Hypothalamus (tissue), 51 donors: Measurements from ENCODE around the gene CCNL2.

Experiments used
- DNase-seq, 51 donors: peaks; one replicate each; lab custom pipeline; 2025; lab: John Stamatoyannopoulos, UW

The CCNL2 gene

GRCh38 chr1:1347026-1347595 lies 52.0 kb downstream of the CCNL2 start:
- DNase-seq: no peak

GRCh38 chr1:1346501-1346890 lies 52.6 kb downstream of the CCNL2 start:
- no peak for DNase-seq

GRCh38 chr1:1345860-1346500 lies 53.2 kb downstream of the CCNL2 start:
- DNase-seq: peak in 4 of 51 donors; percentile 28 to 34 (median 31)

- no peak for DNase-seq
These were observed 53.8 kb downstream of the CCNL2 start for GRCh38 chr1:1345384-1345783.

GRCh38 chr1:1344655-1345361 lies 54.3 kb downstream of the CCNL2 start:
- peak in 1 of 51 donors; percentile 38 for DNase-seq

GRCh38 chr1:1343811-1344421 lies 55.2 kb downstream of the CCNL2 start:
- DNase-seq: no peak

GRCh38 chr1:1342584-1343115 lies 56.5 kb downstream of the CCNL2 start:
- DNase-seq: no peak

- no peak for DNase-seq
These were observed 57.0 kb downstream of the CCNL2 start for GRCh38 chr1:1342061-1342562.

GRCh38 chr1:1341549-1342021 lies 57.5 kb downstream of the CCNL2 start:
- DNase-seq: no peak

GRCh38 chr1:1340791-1341548 lies 58.2 kb downstream of the CCNL2 start:
- no peak for DNase-seq

- DNase-seq: no peak
These were observed 59.0 kb downstream of the CCNL2 start for GRCh38 chr1:1340185-1340584.

GRCh38 chr1:1338278-1338677 lies 60.9 kb downstream of the CCNL2 start:
- no peak for DNase-seq

- no peak for DNase-seq
These were observed 61.4 kb downstream of the CCNL2 start for GRCh38 chr1:1337793-1338147.

GRCh38 chr1:1336931-1337792 lies 62.0 kb downstream of the CCNL2 start:
- DNase-seq: no peak

- DNase-seq: no peak
These were observed 62.7 kb downstream of the CCNL2 start for GRCh38 chr1:1336446-1336845.

- DNase-seq: no peak
These were observed 63.3 kb downstream of the CCNL2 start for GRCh38 chr1:1335792-1336248.
